NCI-H748 treated with DMSO at 0.1 percent for 48 hours (cell line): ENCODE data around the gene TTC34.
"Not testable (repeated sequence)": the region's sequence is repeated elsewhere in the genome, so short reads cannot be mapped to it uniquely, and the experiment has no call there.

Experiments
- DNase-seq: peaks from one replicate; lab custom pipeline; 2025; lab: John Stamatoyannopoulos, UW

Gene TTC34

DNA sequence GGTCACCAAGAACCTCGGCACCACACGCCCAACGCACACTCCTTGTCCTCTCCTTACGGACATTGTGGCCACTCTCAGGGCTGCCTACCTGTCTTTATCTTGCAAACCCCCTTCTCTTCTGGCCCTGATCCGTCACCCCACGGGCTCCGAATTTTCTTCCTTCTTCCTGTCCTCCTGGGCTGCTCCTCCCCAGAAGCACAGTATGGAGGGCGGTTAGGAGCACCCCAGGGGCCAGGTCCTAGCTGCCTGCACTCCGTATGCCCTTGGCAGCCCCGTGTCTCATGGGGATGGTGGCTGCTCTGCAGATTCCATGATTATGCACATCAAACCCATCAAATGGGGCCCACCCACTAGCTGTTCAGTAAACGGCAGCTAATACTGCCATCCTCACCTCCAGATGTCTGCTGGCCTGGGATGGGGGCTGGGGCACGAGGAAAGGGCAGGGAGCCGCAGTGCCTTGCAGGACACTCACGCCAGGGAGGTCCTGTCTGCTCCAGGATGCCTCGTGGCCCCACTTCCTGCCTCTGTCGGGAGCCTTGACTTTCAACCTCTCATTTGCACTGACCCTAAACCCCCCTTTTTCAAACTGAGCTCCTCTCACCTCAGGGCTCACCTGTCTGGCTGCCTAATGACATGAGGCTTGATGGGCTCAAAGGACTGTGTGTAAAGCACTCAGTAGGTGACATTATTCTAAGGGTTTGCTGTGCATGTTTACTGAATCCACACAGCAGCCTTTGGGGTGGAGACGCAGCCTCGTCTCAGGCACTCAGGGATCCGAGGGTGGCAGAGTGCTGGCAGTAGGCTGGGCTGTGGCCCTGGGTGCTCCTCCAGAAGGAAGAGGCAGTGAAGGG is 4.4 kb downstream of the TTC34 start:
- DNase-seq: no peak

DNA sequence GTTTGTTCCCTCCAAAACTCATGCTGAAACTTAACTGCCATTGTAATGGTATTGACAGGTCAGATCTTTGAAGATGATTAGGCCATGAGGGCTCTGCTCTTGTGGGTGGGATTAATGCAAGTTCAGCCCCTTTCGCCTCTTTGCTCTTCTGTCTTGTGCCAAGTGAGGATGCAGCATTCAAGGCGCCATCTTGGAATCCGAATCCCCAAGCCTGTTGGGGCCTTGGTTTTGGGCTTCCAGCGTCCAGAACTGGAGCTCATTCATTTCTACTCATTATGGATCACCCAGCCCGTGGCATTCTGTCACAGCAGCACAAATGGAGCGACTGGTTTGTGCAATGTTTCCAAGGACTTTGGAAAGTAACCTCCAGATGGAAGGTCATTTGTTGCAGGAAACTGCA is 5.6 kb downstream of the TTC34 start:
- DNase-seq: no peak

- DNase-seq: no peak
These were observed 10.3 kb downstream of the TTC34 start for GRCh38 chr1:2791027-2791760.

GRCh38 chr1:2789986-2790581 is 11.4 kb downstream of the TTC34 start:
- DNase-seq: no peak

DNA sequence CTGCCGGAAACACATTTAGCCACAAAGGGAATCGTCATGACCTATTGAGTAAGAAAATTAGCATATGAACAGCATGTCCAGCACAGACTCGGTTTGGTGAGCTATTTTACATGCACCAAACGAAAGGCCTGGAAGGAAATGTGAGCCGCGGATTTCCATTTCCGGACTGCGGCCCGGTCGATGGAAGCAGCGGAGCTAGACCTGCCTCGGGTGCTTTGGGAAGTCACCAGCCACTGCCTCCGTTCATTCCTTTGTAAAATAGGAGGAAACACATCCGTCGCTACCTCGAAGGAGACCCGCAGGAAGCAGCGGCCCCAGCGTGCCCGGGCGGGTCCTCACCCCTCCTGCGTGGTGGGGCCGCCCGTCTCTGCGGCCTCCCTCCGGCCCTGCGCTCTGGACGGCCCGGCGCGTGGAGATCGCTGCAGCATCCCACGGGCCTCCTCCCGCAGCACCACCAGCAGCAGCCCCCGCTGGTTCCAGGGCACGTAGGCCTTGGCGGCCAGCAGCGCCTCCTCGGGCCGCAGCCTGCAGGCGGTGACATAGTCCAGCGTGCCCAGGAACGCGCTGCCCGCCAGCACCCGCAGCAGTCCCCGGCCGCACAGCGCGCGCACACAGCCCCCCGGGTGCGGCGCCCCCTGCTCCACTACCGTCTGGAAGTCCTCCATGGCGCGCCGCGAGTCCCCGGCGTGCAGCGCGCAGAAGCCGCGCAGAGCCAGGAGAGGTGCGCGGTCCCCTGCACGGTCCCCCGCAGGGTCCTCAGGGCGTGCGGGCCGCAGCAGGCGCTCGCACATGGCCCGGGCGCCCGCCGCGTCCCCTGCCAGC is 12.1 kb downstream of the TTC34 start:
- no peak for DNase-seq

DNA sequence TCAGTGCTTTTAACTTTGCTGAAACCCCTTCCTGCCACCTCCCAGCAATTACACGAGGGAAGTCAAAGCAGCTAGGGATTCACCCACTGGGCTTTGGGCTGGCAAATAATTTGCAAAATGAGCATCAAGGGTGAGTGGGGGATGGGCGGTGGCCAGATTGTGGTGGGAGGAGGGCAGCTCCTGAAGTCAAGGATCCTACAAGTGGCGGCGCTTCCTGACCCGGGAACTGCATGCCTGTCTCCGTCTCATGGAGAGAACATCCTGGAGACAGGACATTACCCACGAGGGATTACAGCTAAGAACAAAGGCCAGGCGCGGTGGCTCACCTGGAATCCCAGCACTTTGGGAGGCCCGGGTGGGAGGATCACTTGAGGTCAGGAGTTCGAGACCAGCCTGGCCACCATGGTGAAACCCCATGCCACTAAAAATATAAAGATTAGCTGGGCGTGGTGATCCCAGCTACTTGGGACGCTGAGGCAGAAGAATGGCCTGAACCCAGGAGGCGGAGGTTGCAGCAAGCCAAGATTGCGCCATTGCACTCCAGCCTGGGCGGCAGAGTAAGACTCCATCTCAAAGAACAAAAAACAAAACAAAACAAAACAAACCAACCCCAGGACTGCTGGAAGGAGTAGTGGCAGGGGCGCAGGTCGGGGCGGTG is 12.9 kb downstream of the TTC34 start:
- no peak for DNase-seq

GRCh38 chr1:2787163-2787911 is 14.2 kb downstream of the TTC34 start:
- DNase-seq: no peak

DNA sequence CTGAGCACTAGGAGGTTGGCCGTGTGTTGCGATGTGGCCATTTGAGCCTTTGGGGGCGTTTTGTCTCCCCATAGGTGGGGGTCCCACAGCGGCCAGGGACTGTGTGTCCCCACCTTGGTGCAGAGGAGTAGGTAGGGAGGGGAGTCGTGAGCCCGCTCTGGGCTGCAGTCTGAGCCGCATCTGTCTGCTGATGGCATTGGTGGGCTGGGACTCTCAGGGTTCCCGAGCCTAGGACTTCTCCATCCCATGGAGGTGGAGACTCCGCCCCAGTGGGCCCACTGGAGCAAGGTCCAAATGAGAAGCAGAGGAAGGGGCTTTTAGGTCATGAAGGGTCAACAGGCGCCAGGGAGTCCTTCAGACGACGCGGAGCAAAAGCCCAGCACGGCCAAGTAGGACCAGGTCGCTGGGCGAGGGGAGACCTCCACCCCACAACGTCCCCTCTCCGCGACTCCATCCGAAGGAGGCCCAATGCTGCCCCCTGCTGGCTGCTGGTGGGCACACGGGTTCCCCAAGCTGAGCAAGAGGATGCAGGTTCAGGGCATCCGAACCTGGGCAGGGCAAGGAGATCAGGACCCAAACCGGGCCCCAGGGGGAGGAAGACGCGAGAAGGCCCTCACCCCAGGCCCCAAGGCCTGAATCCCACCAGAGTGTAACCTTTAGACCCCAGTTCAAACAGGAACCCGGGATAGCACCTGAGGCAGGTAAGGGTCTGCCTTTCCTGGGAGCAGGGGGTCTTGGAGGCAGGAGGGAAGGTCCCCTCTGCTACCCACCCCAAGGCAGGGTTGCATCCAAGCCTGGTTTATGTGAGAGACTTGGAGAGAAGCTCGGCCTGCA is 14.9 kb downstream of the TTC34 start:
- DNase-seq: no peak

GRCh38 chr1:2785631-2786328 is 15.7 kb downstream of the TTC34 start:
- no peak for DNase-seq

DNA sequence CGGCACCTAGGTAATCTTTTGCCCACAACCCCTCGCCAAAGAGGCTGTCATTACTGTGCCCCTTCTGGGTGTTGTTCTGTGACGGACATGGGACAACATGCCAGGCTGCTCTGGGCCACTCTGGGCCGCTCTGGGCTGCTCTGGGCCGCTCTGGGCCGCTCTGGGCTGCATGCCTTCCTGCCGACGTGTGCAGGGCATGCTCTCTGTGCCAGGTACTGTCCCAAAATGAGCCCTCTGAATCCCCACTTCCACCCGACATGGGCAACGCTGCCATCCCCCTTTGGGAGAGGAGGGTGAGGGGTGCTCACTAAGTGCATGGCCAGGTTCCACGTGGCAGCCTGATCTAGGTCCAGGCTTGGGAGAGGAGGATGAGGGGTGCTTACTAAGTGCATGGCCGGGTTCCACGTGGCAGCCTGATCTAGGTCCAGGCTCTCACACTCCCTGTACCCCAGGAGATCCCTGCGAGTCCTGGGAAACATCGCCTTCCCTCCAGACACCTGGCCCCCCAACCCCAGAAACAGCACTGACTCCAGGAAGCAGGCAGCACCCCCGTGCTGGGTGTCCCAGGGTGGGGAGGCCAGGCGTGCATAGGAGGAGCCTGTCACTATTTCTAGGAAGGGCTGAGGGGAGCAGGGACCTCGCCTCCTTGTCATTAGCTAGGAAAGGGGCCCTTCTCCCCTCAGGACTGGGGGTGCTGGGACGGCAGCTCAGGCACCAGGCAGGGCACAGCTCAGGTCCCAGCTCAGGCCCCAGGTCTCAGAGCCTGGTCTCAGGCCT is 16.5 kb downstream of the TTC34 start:
- no peak for DNase-seq

DNA sequence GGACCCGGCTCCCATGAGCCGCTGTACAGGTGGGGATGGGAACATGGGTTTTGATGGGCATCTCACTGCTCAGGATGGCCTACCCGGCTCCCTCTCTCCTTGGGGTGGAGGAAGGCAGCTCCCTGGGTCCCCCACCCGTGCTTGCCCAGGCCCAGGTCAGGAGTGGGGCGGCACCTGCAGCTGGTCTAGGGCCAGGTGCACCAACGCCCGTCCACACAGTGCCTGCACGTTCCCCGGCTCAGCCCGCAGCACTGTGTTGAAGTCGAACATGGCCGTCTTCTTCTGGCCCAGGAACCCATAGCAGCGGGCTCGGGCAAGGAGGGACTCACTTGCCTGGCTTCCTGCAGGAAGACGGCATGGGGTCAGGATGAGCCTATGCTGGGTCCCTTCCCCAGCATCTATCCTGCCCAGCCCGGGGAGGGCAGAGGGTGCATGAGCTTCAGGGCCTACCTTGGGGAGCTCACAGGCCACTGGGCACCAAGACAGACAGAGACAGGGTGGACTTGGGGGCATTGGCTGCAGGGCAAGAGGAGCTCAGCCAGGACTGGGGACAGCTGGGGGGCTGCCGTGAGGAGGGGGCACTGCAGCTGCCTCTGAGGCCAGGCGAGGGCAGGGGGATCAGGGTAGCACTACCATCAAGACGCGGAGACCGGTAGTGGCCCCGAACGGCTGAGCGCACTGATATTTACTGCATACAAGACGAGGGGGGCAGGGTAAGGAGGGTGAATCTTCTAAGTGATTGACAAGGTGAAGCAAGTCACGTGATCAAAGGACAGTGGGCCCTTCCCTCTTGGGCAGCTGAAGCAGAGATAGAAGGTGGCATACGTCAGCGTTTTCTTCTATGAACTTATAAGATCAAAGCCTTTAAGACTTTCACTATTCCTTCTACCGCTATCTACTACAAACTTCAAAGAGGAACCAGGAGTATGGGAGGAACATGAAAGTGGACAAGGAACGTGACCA is 17.8 kb downstream of the TTC34 start:
- DNase-seq: no peak

- DNase-seq: no peak
These were observed 18.4 kb downstream of the TTC34 start for GRCh38 chr1:2783069-2783434.

DNA sequence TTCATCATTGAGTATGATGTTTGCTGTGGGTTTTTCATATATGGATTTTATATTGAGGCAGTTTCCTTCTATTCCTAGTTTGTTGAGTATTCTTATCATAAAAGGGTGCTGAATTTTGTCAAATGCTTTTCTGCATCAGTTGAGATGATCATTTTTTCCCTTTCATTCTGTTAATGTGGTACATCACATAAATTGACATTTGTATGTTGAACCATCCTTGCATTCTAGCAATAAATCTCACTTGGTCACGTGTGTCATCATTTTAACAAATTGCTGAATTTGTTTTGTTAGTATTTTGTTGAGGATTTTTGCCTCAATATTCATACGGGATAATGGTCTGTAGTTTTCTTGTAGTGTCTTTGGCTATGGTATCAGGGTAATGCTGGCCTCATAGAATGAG is 19.9 kb downstream of the TTC34 start:
- DNase-seq: no peak

- DNase-seq: no peak
These were observed 23.3 kb downstream of the TTC34 start for GRCh38 chr1:2778220-2778592.

- DNase-seq: no peak
These were observed 23.9 kb downstream of the TTC34 start for GRCh38 chr1:2777424-2778219.

DNA sequence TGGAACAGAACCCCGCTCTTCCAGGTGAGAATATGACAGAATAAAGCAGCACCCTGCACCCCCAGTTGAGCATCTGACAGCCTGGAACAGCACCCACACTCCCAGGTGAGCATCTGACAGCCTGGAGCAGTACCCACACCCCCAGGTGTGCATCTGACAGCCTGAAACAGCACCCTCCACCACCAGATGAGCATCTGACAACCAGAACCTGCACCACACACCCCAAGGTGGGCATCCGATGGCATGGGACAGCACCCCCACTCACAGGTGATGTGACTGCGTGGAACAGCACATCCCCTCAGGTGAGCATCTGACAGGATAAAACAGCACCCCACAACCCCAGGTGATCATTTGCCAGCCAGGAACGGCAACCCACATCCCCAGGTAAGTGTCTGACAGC is 26.2 kb downstream of the TTC34 start:
- DNase-seq: not testable (repeated sequence)

DNA sequence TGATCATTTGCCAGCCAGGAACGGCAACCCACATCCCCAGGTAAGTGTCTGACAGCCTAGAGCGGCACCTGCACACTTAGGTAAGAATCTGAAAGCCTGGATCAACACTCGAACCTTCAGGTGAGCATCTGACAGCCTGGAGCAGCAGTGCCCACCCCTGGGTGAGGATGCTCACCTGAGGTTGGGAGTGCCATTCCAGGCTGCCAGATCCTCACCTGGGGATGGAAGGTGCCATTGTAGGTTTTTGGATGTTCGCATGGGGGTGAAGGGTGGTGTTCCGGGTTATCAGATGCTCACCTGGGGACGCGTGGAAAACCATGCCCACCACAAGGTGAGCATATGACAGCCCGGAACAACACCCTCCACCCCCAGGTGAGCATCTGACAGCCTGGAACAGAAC is 33.4 kb downstream of the TTC34 start:
- not testable (repeated sequence) for DNase-seq
